CD14-positive monocyte (primary cell): ENCODE measurements around the gene C3orf70. TPM values are rescaled to one million over a fixed set of nuclear protein-coding genes. Genes with fewer than 3 reads are reported as not detected.

Experiments
- DNase-seq, 3 donors: peaks; one replicate each; pipeline ENCODE4 v3.0.0-alpha.2; 2011 to 2022
- H2AFZ ChIP-seq: 2 replicates; pipeline ENCODE4 v1.6.0; 2012; ENCODE audit warnings: mild to moderate bottlenecking, low read depth, low read length, inconsistent platforms; ENCODE audit not compliant: insufficient read depth, poor library complexity, severe bottlenecking
- H3K27ac ChIP-seq, 2 donors: 1 replicate in 1 of 2; 2 replicates in 1 of 2; pipeline ENCODE4 v1.5.1; 2012 to 2013; ENCODE audit warnings: low read length in 2 of 2, control low read depth in 1 of 2, inconsistent platforms in 1 of 2, low read depth in 1 of 2, mild to moderate bottlenecking in 1 of 2
- H3K27me3 ChIP-seq, 2 donors: one replicate each; pipeline versions ENCODE4 v1.6.0 to v1.6.1; 2011 to 2013; ENCODE audit warnings: low read length in 2 of 2; ENCODE audit not compliant: control insufficient read depth in 2 of 2, insufficient read depth in 2 of 2
- H3K36me3 ChIP-seq, 2 donors: replicated peaks in 1 of 2; 1 replicate in 1 of 2; 2 replicates in 1 of 2; pipeline versions ENCODE4 v1.5.1 to v1.6.1; 2012 to 2013; ENCODE audit warnings: low read length in 2 of 2, control low read depth in 1 of 2, inconsistent platforms in 1 of 2, mild to moderate bottlenecking in 1 of 2; ENCODE audit not compliant: insufficient read depth in 2 of 2, control insufficient read depth in 1 of 2
- H3K4me1 ChIP-seq, 2 donors: 1 replicate in 1 of 2; 2 replicates in 1 of 2; pipeline versions ENCODE4 v1.5.1 to v1.6.1; 2012 to 2013; ENCODE audit warnings: low read length in 2 of 2, control low read depth in 1 of 2, inconsistent platforms in 1 of 2, mild to moderate bottlenecking in 1 of 2, moderate library complexity in 1 of 2; ENCODE audit not compliant: insufficient read depth in 2 of 2, control insufficient read depth in 1 of 2
- H3K4me2 ChIP-seq: replicated peaks from 2 replicates; pipeline ENCODE3; 2012; ENCODE audit warnings: low read length, moderate library complexity, mild to moderate bottlenecking; ENCODE audit not compliant: poor library complexity, severe bottlenecking; ENCODE audit errors: extremely low read depth
- H3K4me3 ChIP-seq, 3 experiments: fragments of 200-600 bp in 1 of 3; sonication (generic) in 1 of 3; replicated peaks in 1 of 3; 1 replicate in 2 of 3; 2 replicates in 1 of 3; pipeline ENCODE4 v1.5.1; 2011 to 2013; ENCODE audit warnings: low read length in 3 of 3, mild to moderate bottlenecking in 3 of 3, control low read depth in 2 of 3, low read depth in 2 of 3, inconsistent platforms in 1 of 3, moderate library complexity in 1 of 3
- H3K79me2 ChIP-seq: 2 replicates; pipeline ENCODE4 v1.6.0; 2012; ENCODE audit warnings: mild to moderate bottlenecking, control low read depth, inconsistent platforms, low read length, moderate library complexity; ENCODE audit not compliant: insufficient read depth
- H3K9ac ChIP-seq: 2 replicates; pipeline ENCODE4 v1.6.0; 2017; ENCODE audit warnings: low read length, mild to moderate bottlenecking; ENCODE audit not compliant: insufficient read depth, poor library complexity, severe bottlenecking
- H3K9me3 ChIP-seq, 2 donors: replicated peaks in 1 of 2; 1 replicate in 1 of 2; 2 replicates in 1 of 2; pipeline versions ENCODE4 v1.5.1 to v1.6.1; 2012 to 2013; ENCODE audit warnings: low read length in 2 of 2, control low read depth in 1 of 2; ENCODE audit not compliant: control insufficient read depth in 1 of 2, insufficient read depth in 1 of 2
- H4K20me1 ChIP-seq: 2 replicates; pipeline ENCODE4 v1.6.0; 2012; ENCODE audit warnings: mild to moderate bottlenecking, low read length, control low read depth, moderate library complexity; ENCODE audit not compliant: insufficient read depth
- H3K27ac Mint-ChIP-seq, 7 donors: one replicate each; pipeline ENCODE4 v1.8.0; 2020; ENCODE audit warnings: mild to moderate bottlenecking in 7 of 7, mixed read lengths in 7 of 7, moderate library complexity in 6 of 7, inconsistent platforms in 2 of 7
- H3K27me3 Mint-ChIP-seq, 3 donors: one replicate each; pipeline ENCODE4 v1.8.0; 2021 to 2022; ENCODE audit warnings: low read depth in 3 of 3, mild to moderate bottlenecking in 3 of 3, mixed read lengths in 3 of 3, moderate library complexity in 3 of 3, inconsistent platforms in 1 of 3
- H3K36me3 Mint-ChIP-seq, 2 donors: one replicate each; pipeline ENCODE4 v1.8.0; 2020; ENCODE audit warnings: mixed read lengths in 2 of 2, inconsistent platforms in 1 of 2, mild to moderate bottlenecking in 1 of 2
- H3K4me1 Mint-ChIP-seq: one replicate; pipeline ENCODE4 v1.8.0; 2020; ENCODE audit warnings: mild to moderate bottlenecking, mixed read lengths
- H3K4me3 Mint-ChIP-seq, 2 donors: one replicate each; pipeline ENCODE4 v1.8.0; 2020; ENCODE audit warnings: mild to moderate bottlenecking in 2 of 2, mixed read lengths in 2 of 2, moderate library complexity in 1 of 2
- H3K9me3 Mint-ChIP-seq, 7 donors: one replicate each; pipeline ENCODE4 v1.8.0; 2020 to 2022; ENCODE audit warnings: mixed read lengths in 7 of 7, mild to moderate bottlenecking in 6 of 7, moderate library complexity in 6 of 7, inconsistent platforms in 2 of 7
- WGBS: methylation state at CpG from one replicate; pipeline ENCODE4 v1.1.5; 2013; ENCODE audit warnings: missing lambda C conversion rate; ENCODE audit not compliant: insufficient coverage; 5-methylcytosine and 5-hydroxymethylcytosine counted together
- intact Hi-C, 2 donors: fragments of 100-400 bp; cut with micrococcal nuclease; formaldehyde crosslinking; loops; one replicate each; pipeline versions ENCODE4 v1.15.0 to v1.15.1; 2023
- polyA plus RNA-seq, 3 donors: library from polyadenylated mRNA; depleted of rRNA in 1 of 3; unstranded in 2 of 3; stranded (reverse) in 1 of 3; fragments of 300-500 nt in 2 of 3; fragments of >200 nt in 1 of 3; fragmentation: Illumina TruSeq in 2 of 3; gene quantifications; 1 replicate in 2 of 3; 2 replicates in 1 of 3; pipeline ENCODE4 v1.2.3, GENCODE V29; 2012 to 2021
- TF ChIP-seq, protein P1 (sequence below): fragments of 200-600 bp; IDR thresholded peaks from one replicate; pipeline ENCODE4 v1.8.0; 2022; ENCODE audit warnings: antibody characterized with exemption, mild to moderate bottlenecking

The C3orf70 gene
- polyA plus RNA-seq, 3 donors, result 0.01 to 0.08 TPM; not detected in 1

- Histone ChIP-seq H2AFZ (no peak overlapping the region), H3K79me2 (no peaks in the 10 kb centered on the region), H3K4me1 (no peaks in the 10 kb centered on the region), H3K4me2 (no peak overlapping the region), H3K4me3 (no peak overlapping the region), H3K9me3 (no peaks in the 10 kb centered on the region), H3K9ac (no peak overlapping the region), H3K27me3 (no peaks in the 10 kb centered on the region), H3K27ac (no peak overlapping the region), H3K36me3 (no peaks in the 10 kb centered on the region), H4K20me1 (no peaks in the 10 kb centered on the region)
- intact Hi-C loops, result no loop called here
- Mint-ChIP-seq H3K27ac (no peak overlapping the region), H3K9me3 (peaks cover 0 to 2% (median 0%) of the 10 kb centered on the region in 7 donors), H3K36me3 (no peaks in the 10 kb centered on the region), H3K4me3 (no peak overlapping the region), H3K4me1 (no peaks in the 10 kb centered on the region), H3K27me3 (peaks cover 0 to 7% (median 1%) of the 10 kb centered on the region in 3 donors)
- 96% methylated on average over 13 of the region's 13 CpGs for WGBS
- DNase-seq, result no peak
- TF ChIP-seq, protein P1, sequence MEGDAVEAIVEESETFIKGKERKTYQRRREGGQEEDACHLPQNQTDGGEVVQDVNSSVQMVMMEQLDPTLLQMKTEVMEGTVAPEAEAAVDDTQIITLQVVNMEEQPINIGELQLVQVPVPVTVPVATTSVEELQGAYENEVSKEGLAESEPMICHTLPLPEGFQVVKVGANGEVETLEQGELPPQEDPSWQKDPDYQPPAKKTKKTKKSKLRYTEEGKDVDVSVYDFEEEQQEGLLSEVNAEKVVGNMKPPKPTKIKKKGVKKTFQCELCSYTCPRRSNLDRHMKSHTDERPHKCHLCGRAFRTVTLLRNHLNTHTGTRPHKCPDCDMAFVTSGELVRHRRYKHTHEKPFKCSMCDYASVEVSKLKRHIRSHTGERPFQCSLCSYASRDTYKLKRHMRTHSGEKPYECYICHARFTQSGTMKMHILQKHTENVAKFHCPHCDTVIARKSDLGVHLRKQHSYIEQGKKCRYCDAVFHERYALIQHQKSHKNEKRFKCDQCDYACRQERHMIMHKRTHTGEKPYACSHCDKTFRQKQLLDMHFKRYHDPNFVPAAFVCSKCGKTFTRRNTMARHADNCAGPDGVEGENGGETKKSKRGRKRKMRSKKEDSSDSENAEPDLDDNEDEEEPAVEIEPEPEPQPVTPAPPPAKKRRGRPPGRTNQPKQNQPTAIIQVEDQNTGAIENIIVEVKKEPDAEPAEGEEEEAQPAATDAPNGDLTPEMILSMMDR, result no peak
Measured at GRCh38 chr3:185075547-185075946, 77.3 kb downstream of the C3orf70 start.

DNA sequence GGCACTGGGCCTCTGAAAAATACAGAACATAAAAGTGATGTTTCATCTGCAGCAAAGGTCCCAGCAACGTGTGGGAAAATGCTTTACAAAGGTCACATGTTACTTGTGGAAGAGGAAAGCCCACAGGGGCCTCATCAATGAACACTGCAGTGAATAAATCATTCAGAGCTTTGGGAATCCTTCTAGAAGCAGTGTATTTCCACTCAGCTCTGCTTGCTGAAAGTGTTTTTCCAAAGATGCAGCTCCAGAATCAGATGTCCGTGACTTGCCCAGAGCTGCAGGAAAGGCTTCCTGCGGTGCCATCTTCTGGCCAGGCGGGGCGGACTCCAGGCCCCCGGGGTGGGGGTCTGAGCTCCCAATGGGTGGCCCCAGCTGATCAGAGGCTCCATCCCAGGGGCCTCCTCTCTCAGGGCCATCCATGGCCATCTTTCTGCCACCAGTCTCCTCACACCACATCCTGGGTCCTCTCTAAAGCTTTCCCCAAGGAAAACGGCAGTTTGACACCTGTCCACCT is 81.5 kb downstream of the C3orf70 start:
- H3K27me3 Mint-ChIP-seq, result peaks cover 0 to 6% (median 3%) of the 10 kb centered on the region in 3 donors
- H4K20me1 ChIP-seq, result no peaks in the 10 kb centered on the region
- no peaks in the 10 kb centered on the region for H3K4me1 ChIP-seq
- TF ChIP-seq, protein P1, result no peak
- no peaks in the 10 kb centered on the region for H3K36me3 ChIP-seq
- H3K4me2 ChIP-seq, result no peak overlapping the region
- H3K27ac ChIP-seq, result no peak overlapping the region
- H3K4me3 Mint-ChIP-seq, result no peak overlapping the region
- no peaks in the 10 kb centered on the region for H3K36me3 Mint-ChIP-seq
- H3K27ac Mint-ChIP-seq, result no peak overlapping the region
- no peaks in the 10 kb centered on the region for H3K79me2 ChIP-seq
- no peaks in the 10 kb centered on the region for H3K9me3 ChIP-seq
- peaks cover 0 to 2% (median 0%) of the 10 kb centered on the region in 7 donors for H3K9me3 Mint-ChIP-seq
- no peak overlapping the region for H3K4me3 ChIP-seq
- H3K4me1 Mint-ChIP-seq, result no peaks in the 10 kb centered on the region
- WGBS, result 78% methylated on average over 7 of the region's 7 CpGs
- no peak overlapping the region for H3K9ac ChIP-seq
- intact Hi-C loops, result no loop called here
- H3K27me3 ChIP-seq, result no peaks in the 10 kb centered on the region
- no peak overlapping the region for H2AFZ ChIP-seq
- DNase-seq, result no peak
